ENCODE data around the gene SLC39A10. TPM values are rescaled to one million over a fixed set of nuclear protein-coding genes. Genes with fewer than 3 reads are reported as not detected.

The SLC39A10 gene
- total RNA-seq, 4 donors from 2014 or later = 4.9 to 34.4 (median 12.4) TPM

GRCh38 chr2:195657634-195658540, 861 bp downstream of the SLC39A10 start:
- H3K27me3 ChIP-seq = no peaks in the 10 kb centered on the region
- intact Hi-C loops (cut with DNase I; ENCODE audit: low total_unique reads) = no loop called here
- peak overlapping the region; percentile 98 to 100 (median 98) for H3K27ac ChIP-seq
- DNase-seq = peak; percentile 73
- 0 to 1% methylated on average over 3 to 46 of the region's 66 CpGs for WGBS, 2 donors (ENCODE audit: low coverage in 1 of 2)
- no peaks in the 10 kb centered on the region for H3K36me3 ChIP-seq
- H3K4me3 ChIP-seq = peak overlapping the region; percentile 77 to 98 (median 86)
- H3K4me1 ChIP-seq = peaks cover 0 to 54% (median 25%) of the 10 kb centered on the region in 4 donors
- in situ Hi-C loops (cut with MboI; ENCODE audit: low pct_ligation_motif_present in 1 of 4, low pct_unique_long_range_greater_than_20kb in 1 of 4, low sequenced_read_pairs in 3 of 4) = loop anchor here (10.0 to 25.0 kb wide), 2 partner anchors 83 to 404 kb away; partner anchors contain the start of gene DNAH7 (in 4 of the 4)
- TF ChIP-seq POLR2A (IDR thresholded peaks at IDR 0.05) = peak; percentile 44
- no peak for TF ChIP-seq CTCF (IDR thresholded peaks at IDR 0.05)
- TF ChIP-seq POLR2AphosphoS5 (IDR thresholded peaks at IDR 0.05) = peak; percentile 63 to 70 (median 63)
- H3K9me3 ChIP-seq = no peaks in the 10 kb centered on the region

GRCh38 chr2:195658541-195658890, 1.5 kb downstream of the SLC39A10 start:
- H3K4me3 ChIP-seq = peak overlapping the region in 3 of 4 donors; percentile 77 to 98 (median 77)
- TF ChIP-seq EP300 (IDR thresholded peaks at IDR 0.05; ENCODE audit: low read depth) (no peak), POLR2AphosphoS5 (IDR thresholded peaks at IDR 0.05) (no peak), CTCF (IDR thresholded peaks at IDR 0.05) (no peak), POLR2A (IDR thresholded peaks at IDR 0.05) (no peak)
- H3K36me3 ChIP-seq = no peaks in the 10 kb centered on the region
- peak overlapping the region; percentile 98 to 100 (median 98) for H3K27ac ChIP-seq
- no peak for DNase-seq
- no peaks in the 10 kb centered on the region for H3K9me3 ChIP-seq
- WGBS, 2 donors (ENCODE audit: low coverage in 1 of 2) = 0 to 11% methylated on average over 1 of the region's 1 CpG
- peaks cover 0 to 61% (median 29%) of the 10 kb centered on the region in 4 donors for H3K4me1 ChIP-seq
- in situ Hi-C loops (cut with MboI; ENCODE audit: low pct_ligation_motif_present in 1 of 4, low pct_unique_long_range_greater_than_20kb in 1 of 4, low sequenced_read_pairs in 3 of 4) = loop anchor here (10.0 to 25.0 kb wide), 2 partner anchors 84 to 404 kb away; partner anchors contain the start of gene DNAH7 (in 4 of the 4)
- no peaks in the 10 kb centered on the region for H3K27me3 ChIP-seq
- intact Hi-C loops (cut with DNase I; ENCODE audit: low total_unique reads) = no loop called here

GRCh38 chr2:195659114-195659513, 2.1 kb downstream of the SLC39A10 start:
- TF ChIP-seq POLR2AphosphoS5 (IDR thresholded peaks at IDR 0.05) (no peak), POLR2A (IDR thresholded peaks at IDR 0.05) (no peak), CTCF (IDR thresholded peaks at IDR 0.05) (no peak), EP300 (IDR thresholded peaks at IDR 0.05; ENCODE audit: low read depth) (no peak)
- H3K27me3 ChIP-seq = no peaks in the 10 kb centered on the region
- WGBS, 2 donors (ENCODE audit: low coverage in 1 of 2) = 20 to 32% methylated on average over 5 of the region's 5 CpGs
- peak overlapping the region in 2 of 4 donors; percentile 77 to 98 for H3K4me3 ChIP-seq
- H3K27ac ChIP-seq = peak overlapping the region; percentile 98 to 100 (median 98)
- no peaks in the 10 kb centered on the region for H3K9me3 ChIP-seq
- intact Hi-C loops (cut with DNase I; ENCODE audit: low total_unique reads) (no loop called here), in situ Hi-C loops (cut with MboI; ENCODE audit: low pct_ligation_motif_present in 1 of 4, low pct_unique_long_range_greater_than_20kb in 1 of 4, low sequenced_read_pairs in 3 of 4) (loop anchor here (10.0 to 25.0 kb wide), 2 partner anchors 84 to 403 kb away; partner anchors contain the start of gene DNAH7 (in 4 of the 4))
- H3K4me1 ChIP-seq = peaks cover 0 to 64% (median 29%) of the 10 kb centered on the region in 4 donors
- H3K36me3 ChIP-seq = no peaks in the 10 kb centered on the region
- DNase-seq = no peak
